HCT116 (cell line): Measurements from ENCODE around the gene SLC7A1. TPM values are rescaled to one million over a fixed set of nuclear protein-coding genes. Genes with fewer than 3 reads are reported as not detected.

Experiments
- ATAC-seq: fragments of 200-7000 bp; cut with Tn5 transposase; 2 replicates; pipeline ENCODE4 v1.9.1; 2020; ENCODE audit warnings: mild to moderate bottlenecking, moderate library complexity
- BruUV-seq: library from RNA; stranded (reverse); fragments of 400-500 nt; replicated peaks from 2 replicates; lab custom pipeline; 2021; lab: Mats Ljungman, UMichigan
- CTCF ChIA-PET: fragments of 300-600 bp; sonication (Branson Sonifier 250); formaldehyde crosslinking; loops from one replicate; lab custom pipeline; 2021; ENCODE audit warnings: antibody characterized with exemption; lab: Charles Lee
- POLR2A ChIA-PET: fragments of 300-600, 350-600 bp; sonication (Branson Sonifier 250); formaldehyde crosslinking; loops from one replicate; lab custom pipeline; 2021; ENCODE audit warnings: antibody characterized with exemption; lab: Charles Lee
- RAD21 ChIA-PET, 2 experiments: fragments of 300-600 bp; sonication (Branson Sonifier 250); formaldehyde crosslinking; loops; one replicate each; lab custom pipeline; 2023; ENCODE audit warnings: low total read pairs in 2 of 2; ENCODE audit not compliant: uncharacterized antibody in 2 of 2, unreplicated experiment in 2 of 2, low non-redundant PET in 1 of 2; lab: Charles Lee
- DNase-seq: peaks from one replicate; pipeline ENCODE4 v3.0.0-alpha.2; 2010; ENCODE audit warnings: low read depth, low spot score
- H2AFZ ChIP-seq: fragments of 200-600 bp; shearing (Covaris generic), sonication (generic); 2 replicates; pipeline ENCODE4 v1.6.1; 2017; ENCODE audit warnings: low read depth, mixed run types, mixed read lengths, antibody characterized with exemption, low read length; ENCODE audit not compliant: poor library complexity, severe bottlenecking
- H3K27ac ChIP-seq: 2 replicates; pipeline ENCODE4 v1.5.1; 2012; ENCODE audit warnings: low read depth, low read length
- H3K27me3 ChIP-seq: fragments of 200-600 bp; sonication (generic); 2 replicates; pipeline ENCODE4 v1.6.1; 2016; ENCODE audit warnings: mixed run types, low read length, mixed read lengths; ENCODE audit not compliant: insufficient read depth
- H3K36me3 ChIP-seq, 2 experiments: fragments of 200-500 bp in 1 of 2; fragments of 200-600 bp in 1 of 2; sonication (Bioruptor generic) in 1 of 2; sonication (generic) in 1 of 2; 2 replicates each; pipeline versions ENCODE4 v1.5.1 to v1.6.1; 2014 to 2016; ENCODE audit warnings: low read length in 2 of 2, inconsistent platforms in 1 of 2, mixed read lengths in 1 of 2, mixed run types in 1 of 2; ENCODE audit not compliant: insufficient read depth in 2 of 2, control insufficient read depth in 1 of 2
- H3K4me1 ChIP-seq, 2 experiments: fragments of 200-600 bp in 1 of 2; sonication (generic) in 1 of 2; 2 replicates each; pipeline versions ENCODE4 v1.5.1 to v1.6.1; 2012 to 2017; ENCODE audit warnings: low read length in 2 of 2, inconsistent platforms in 1 of 2, mild to moderate bottlenecking in 1 of 2, mixed read lengths in 1 of 2, mixed run types in 1 of 2, moderate library complexity in 1 of 2; ENCODE audit not compliant: insufficient read depth in 2 of 2, control insufficient read depth in 1 of 2
- H3K4me2 ChIP-seq: fragments of 200-600 bp; sonication (generic); 2 replicates; pipeline ENCODE4 v1.6.1; 2017; ENCODE audit warnings: mixed run types, low read length, mixed read lengths
- H3K4me3 ChIP-seq, 2 experiments: fragments of 200-600 bp in 1 of 2; sonication (generic) in 1 of 2; replicated peaks in 1 of 2; 2 replicates each; pipeline ENCODE4 v1.5.1; 2011 to 2016; ENCODE audit warnings: low read length in 2 of 2, control low read depth in 1 of 2, low read depth in 1 of 2, mild to moderate bottlenecking in 1 of 2, mixed read lengths in 1 of 2, mixed run types in 1 of 2
- H3K79me2 ChIP-seq: fragments of 200-600 bp; sonication (generic); 2 replicates; pipeline ENCODE4 v1.6.1; 2017; ENCODE audit warnings: mild to moderate bottlenecking, mixed run types, low read length, moderate library complexity, mixed read lengths; ENCODE audit not compliant: insufficient read depth
- H3K9ac ChIP-seq: fragments of 200-600 bp; sonication (generic); 2 replicates; pipeline ENCODE4 v1.6.1; 2016; ENCODE audit warnings: low read length, mixed read lengths
- H3K9me2 ChIP-seq: fragments of 200-600 bp; sonication (generic), shearing (Covaris generic); 2 replicates; pipeline ENCODE4 v1.6.1; 2017; ENCODE audit warnings: mixed run types, mild to moderate bottlenecking, moderate library complexity; ENCODE audit not compliant: insufficient read depth
- H3K9me3 ChIP-seq, 2 experiments: fragments of 200-500 bp in 1 of 2; fragments of 200-600 bp in 1 of 2; sonication (Bioruptor generic) in 1 of 2; sonication (generic) in 1 of 2; 2 replicates each; pipeline ENCODE4 v1.6.1; 2014 to 2017; ENCODE audit warnings: low read length in 2 of 2, mixed read lengths in 2 of 2, inconsistent platforms in 1 of 2, low read depth in 1 of 2, mild to moderate bottlenecking in 1 of 2, mixed run types in 1 of 2, moderate library complexity in 1 of 2; ENCODE audit not compliant: control insufficient read depth in 1 of 2, insufficient read depth in 1 of 2
- H4K20me1 ChIP-seq: fragments of 200-600 bp; sonication (generic), shearing (Covaris generic); 2 replicates; pipeline ENCODE4 v1.6.1; 2017; ENCODE audit warnings: mixed run types, mild to moderate bottlenecking, moderate library complexity; ENCODE audit not compliant: insufficient read depth
- ELF1 ChIP-seq: IDR thresholded peaks from 2 replicates; pipeline ENCODE4 v1.6.1; 2012; ENCODE audit warnings: low read depth, borderline replicate concordance
- EZH2 ChIP-seq: fragments of 200-600 bp; sonication (generic); IDR thresholded peaks from 2 replicates; pipeline ENCODE4 v1.6.1; 2017; ENCODE audit warnings: antibody characterized with exemption, mixed run types
- EZH2phosphoT487 ChIP-seq: fragments of 200-600 bp; IDR thresholded peaks from 2 replicates; pipeline ENCODE4 v1.6.1; 2018; ENCODE audit warnings: antibody characterized with exemption, borderline replicate concordance
- FOSL1 ChIP-seq: IDR thresholded peaks from 2 replicates; pipeline ENCODE4 v1.6.1; 2012; ENCODE audit warnings: low read depth
- JUND ChIP-seq: IDR thresholded peaks from 2 replicates; pipeline ENCODE4 v1.6.1; 2012
- POLR2AphosphoS5 ChIP-seq: IDR thresholded peaks from 2 replicates; pipeline ENCODE4 v1.6.1; 2011; ENCODE audit warnings: mild to moderate bottlenecking, low read depth, low read length, moderate library complexity
- TCF7L2 ChIP-seq: IDR thresholded peaks from 2 replicates; pipeline ENCODE4 v1.7.0; 2011; ENCODE audit warnings: borderline replicate concordance, inconsistent platforms; ENCODE audit not compliant: insufficient read depth, insufficient read length; ENCODE audit errors: extremely low read depth
- YY1 ChIP-seq: IDR thresholded peaks from 2 replicates; pipeline ENCODE4 v1.6.1; 2011; ENCODE audit warnings: low read length, low read depth, moderate library complexity, mild to moderate bottlenecking; ENCODE audit not compliant: insufficient replicate concordance; ENCODE audit errors: extremely low read depth
- ZNF274 ChIP-seq: fragments of 200-500 bp; sonication (Bioruptor generic); IDR thresholded peaks from 2 replicates; pipeline ENCODE4 v1.6.1; 2014; ENCODE audit warnings: mild to moderate bottlenecking, low read depth, low read length, inconsistent platforms
- intact Hi-C: fragments of 100-400 bp; cut with micrococcal nuclease; formaldehyde crosslinking; loops from 2 replicates; pipeline ENCODE4 v1.10.0; 2022
- total RNA-seq: library from RNA; stranded (reverse); gene quantifications from one replicate; pipeline ENCODE4 v1.2.1, GENCODE V29; 2021; ENCODE audit not compliant: unreplicated experiment
- TF ChIP-seq, protein P1 (sequence below): IDR thresholded peaks from 2 replicates; pipeline ENCODE4 v1.6.1; 2012
- TF ChIP-seq, protein P2 (sequence below): IDR thresholded peaks from 2 replicates; pipeline ENCODE4 v1.6.1; 2012; ENCODE audit warnings: low read depth
- TF ChIP-seq, protein P3 (sequence below): IDR thresholded peaks from 2 replicates; pipeline ENCODE4 v1.6.1; 2012

Gene SLC7A1
- total RNA-seq, 1 experiment from 2014 or later = 124 TPM

DNA sequence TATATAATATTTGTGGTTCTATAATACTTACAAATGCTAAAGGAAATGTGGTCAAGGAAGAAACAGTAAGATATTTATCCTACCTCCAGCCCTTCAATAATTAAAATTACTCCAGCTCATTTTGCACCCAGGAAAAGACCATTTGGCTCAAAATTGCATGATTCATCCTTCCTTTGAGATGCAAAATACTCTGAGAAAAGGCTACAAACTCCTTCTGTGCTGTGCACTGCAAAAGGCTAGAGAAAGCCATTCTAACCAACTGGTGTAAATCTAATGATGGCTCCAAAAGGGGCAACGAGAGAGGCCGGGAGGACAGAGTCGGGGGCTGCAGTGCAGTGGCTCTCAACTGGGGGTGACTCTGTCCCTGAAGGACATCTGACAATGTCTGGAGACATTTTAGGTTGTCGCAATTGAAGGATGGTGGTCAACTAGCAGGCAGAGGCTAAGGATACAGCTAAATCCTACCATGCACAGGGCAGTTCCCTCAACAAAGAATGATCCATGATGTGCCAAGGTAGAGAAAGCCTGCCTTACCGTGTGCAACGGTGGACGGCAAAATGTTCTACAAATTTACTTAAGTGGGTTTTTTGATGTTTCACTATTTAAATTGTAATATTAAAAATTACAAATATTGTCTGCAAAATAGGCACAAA lies 32.6 kb downstream of the SLC7A1 start:
- intact Hi-C loops = no loop called here
- H3K4me1 ChIP-seq = no peaks in the 10 kb centered on the region
- ChIA-PET RAD21 (no interaction called here), POLR2A (no interaction called here), CTCF (no interaction called here)
- H3K36me3 ChIP-seq = no peaks in the 10 kb centered on the region; a peak in 1 of 4 replicates
- no peaks in the 10 kb centered on the region for H3K27me3 ChIP-seq
- TF ChIP-seq YY1 = no peak
- TF ChIP-seq, protein P1, sequence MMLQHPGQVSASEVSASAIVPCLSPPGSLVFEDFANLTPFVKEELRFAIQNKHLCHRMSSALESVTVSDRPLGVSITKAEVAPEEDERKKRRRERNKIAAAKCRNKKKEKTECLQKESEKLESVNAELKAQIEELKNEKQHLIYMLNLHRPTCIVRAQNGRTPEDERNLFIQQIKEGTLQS = no peak
- H3K9me3 ChIP-seq = no peaks in the 10 kb centered on the region
- ATAC-seq (no peak), DNase-seq (no peak)
- H2AFZ ChIP-seq = no peak overlapping the region
- peaks cover 3% of the 10 kb centered on the region; the same call in 1 of the 2 replicates for H4K20me1 ChIP-seq
- BruUV-seq = no TSS peak
- H3K4me3 ChIP-seq = no peak overlapping the region
- H3K9me2 ChIP-seq = no peaks in the 10 kb centered on the region
- no peak overlapping the region for H3K9ac ChIP-seq
- peaks cover 80% of the 10 kb centered on the region for H3K79me2 ChIP-seq
- no peak overlapping the region for H3K27ac ChIP-seq
- H3K4me2 ChIP-seq = no peak overlapping the region

DNA sequence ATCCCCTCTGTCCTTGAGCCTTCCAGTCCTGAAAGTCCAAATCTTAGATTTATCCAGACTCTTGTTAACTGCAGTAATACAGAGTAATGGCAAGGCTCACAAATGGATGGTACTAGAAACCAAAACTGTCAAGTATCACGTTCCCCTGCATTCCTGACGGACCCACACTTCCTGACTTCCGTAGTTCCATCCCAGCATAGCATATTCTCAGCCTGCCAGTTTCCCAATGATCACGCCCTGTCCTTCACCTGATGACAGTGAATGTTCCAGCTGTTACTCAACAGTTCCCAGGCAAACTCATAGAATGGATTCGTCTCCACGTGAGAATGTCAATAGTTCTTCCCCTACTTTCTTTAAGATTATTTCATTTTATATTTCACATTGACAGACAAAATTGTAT lies 33.6 kb downstream of the SLC7A1 start:
- Histone ChIP-seq H4K20me1 (peaks cover 3% of the 10 kb centered on the region; the same call in 1 of the 2 replicates), H3K9me3 (no peaks in the 10 kb centered on the region), H3K9me2 (no peaks in the 10 kb centered on the region), H3K36me3 (no peaks in the 10 kb centered on the region; a peak in 1 of 4 replicates), H3K9ac (no peak overlapping the region), H2AFZ (no peak overlapping the region), H3K4me2 (no peak overlapping the region), H3K4me1 (no peaks in the 10 kb centered on the region), H3K4me3 (no peak overlapping the region)
- no peak for DNase-seq
- ChIA-PET RAD21 (no interaction called here), POLR2A (no interaction called here)
- intact Hi-C loops = no loop called here
- BruUV-seq = no TSS peak
- TF ChIP-seq, protein P1 = no peak
- TF ChIP-seq EZH2phosphoT487 = no peak
- TF ChIP-seq EZH2 = no peak
- TF ChIP-seq, protein P2, sequence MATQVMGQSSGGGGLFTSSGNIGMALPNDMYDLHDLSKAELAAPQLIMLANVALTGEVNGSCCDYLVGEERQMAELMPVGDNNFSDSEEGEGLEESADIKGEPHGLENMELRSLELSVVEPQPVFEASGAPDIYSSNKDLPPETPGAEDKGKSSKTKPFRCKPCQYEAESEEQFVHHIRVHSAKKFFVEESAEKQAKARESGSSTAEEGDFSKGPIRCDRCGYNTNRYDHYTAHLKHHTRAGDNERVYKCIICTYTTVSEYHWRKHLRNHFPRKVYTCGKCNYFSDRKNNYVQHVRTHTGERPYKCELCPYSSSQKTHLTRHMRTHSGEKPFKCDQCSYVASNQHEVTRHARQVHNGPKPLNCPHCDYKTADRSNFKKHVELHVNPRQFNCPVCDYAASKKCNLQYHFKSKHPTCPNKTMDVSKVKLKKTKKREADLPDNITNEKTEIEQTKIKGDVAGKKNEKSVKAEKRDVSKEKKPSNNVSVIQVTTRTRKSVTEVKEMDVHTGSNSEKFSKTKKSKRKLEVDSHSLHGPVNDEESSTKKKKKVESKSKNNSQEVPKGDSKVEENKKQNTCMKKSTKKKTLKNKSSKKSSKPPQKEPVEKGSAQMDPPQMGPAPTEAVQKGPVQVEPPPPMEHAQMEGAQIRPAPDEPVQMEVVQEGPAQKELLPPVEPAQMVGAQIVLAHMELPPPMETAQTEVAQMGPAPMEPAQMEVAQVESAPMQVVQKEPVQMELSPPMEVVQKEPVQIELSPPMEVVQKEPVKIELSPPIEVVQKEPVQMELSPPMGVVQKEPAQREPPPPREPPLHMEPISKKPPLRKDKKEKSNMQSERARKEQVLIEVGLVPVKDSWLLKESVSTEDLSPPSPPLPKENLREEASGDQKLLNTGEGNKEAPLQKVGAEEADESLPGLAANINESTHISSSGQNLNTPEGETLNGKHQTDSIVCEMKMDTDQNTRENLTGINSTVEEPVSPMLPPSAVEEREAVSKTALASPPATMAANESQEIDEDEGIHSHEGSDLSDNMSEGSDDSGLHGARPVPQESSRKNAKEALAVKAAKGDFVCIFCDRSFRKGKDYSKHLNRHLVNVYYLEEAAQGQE = no peak
- TF ChIP-seq, protein P3, sequence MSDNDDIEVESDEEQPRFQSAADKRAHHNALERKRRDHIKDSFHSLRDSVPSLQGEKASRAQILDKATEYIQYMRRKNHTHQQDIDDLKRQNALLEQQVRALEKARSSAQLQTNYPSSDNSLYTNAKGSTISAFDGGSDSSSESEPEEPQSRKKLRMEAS = no peak
- no peak for TF ChIP-seq ZNF274
- no peak for TF ChIP-seq POLR2AphosphoS5
- TF ChIP-seq TCF7L2 = no peak
- no peak for TF ChIP-seq JUND
- TF ChIP-seq ELF1 = no peak
- TF ChIP-seq FOSL1 = no peak
- TF ChIP-seq, all 23 proteins: peak for 0
- CTCF ChIA-PET = no interaction called here
- Histone ChIP-seq H3K27ac (no peak overlapping the region), H3K27me3 (no peaks in the 10 kb centered on the region), H3K79me2 (peaks cover 78% of the 10 kb centered on the region)
- no peak for ATAC-seq
